T-helper 2 cell treated with Interferon-gamma antibody and Interleukin-4, amounts not matched to agents 5 μg/mL and 100 μg/mL, for 36 hours (primary cell): ENCODE measurements around the gene TOPAZ1.

Source experiments
- DNase-seq: peaks from one replicate; pipeline ENCODE4 v3.0.0; 2021; ENCODE audit warnings: low spot score
- H3K27ac Mint-ChIP-seq: one replicate; pipeline ENCODE4 v1.8.0; 2021; ENCODE audit warnings: mild to moderate bottlenecking, mixed read lengths
- H3K27me3 Mint-ChIP-seq: one replicate; pipeline ENCODE4 v1.8.0; 2021; ENCODE audit warnings: low read depth, mixed read lengths
- H3K36me3 Mint-ChIP-seq: one replicate; pipeline ENCODE4 v1.8.0; 2021; ENCODE audit warnings: low read depth, mixed read lengths
- H3K4me1 Mint-ChIP-seq: one replicate; pipeline ENCODE4 v1.8.0; 2021; ENCODE audit warnings: low read depth, mixed read lengths
- H3K4me3 Mint-ChIP-seq: one replicate; pipeline ENCODE4 v1.8.0; 2022; ENCODE audit warnings: mild to moderate bottlenecking, moderate library complexity, mixed read lengths
- H3K9me3 Mint-ChIP-seq: one replicate; pipeline ENCODE4 v1.8.0; 2021; ENCODE audit warnings: mixed read lengths

TOPAZ1 gene

DNA sequence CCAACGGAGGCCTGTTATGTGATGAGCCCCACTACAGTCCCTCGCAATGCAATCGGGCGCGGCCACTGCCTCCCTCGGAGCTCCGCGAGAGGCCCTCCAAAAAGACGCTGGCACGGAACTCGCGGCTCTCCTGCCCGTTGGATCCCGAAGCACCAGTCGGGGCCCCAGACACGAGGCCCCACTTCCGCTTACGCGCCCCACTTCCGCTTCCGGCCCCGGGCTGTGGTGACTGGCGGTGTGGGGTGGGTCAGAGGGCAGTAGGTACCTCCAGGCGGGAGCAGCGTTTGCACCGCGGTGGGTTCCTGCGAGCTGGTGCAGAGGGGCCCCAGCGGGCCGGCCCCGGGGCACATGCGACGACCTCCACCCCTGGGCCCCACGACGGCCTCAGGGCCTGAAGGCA is at the start of gene TOPAZ1:
Gene TOPAZ1 (plus strand): TSS at position 181 of the 400 bp plus-strand sequence. CDS start 168 bp downstream, at position 349.
- H3K36me3 Mint-ChIP-seq, result no peaks in the 10 kb centered on the region
- H3K4me3 Mint-ChIP-seq, result no peak within 1 kb of the TSS
- H3K4me1 Mint-ChIP-seq, result no peaks in the 10 kb centered on the region
- no peak within 1 kb of the TSS for H3K27ac Mint-ChIP-seq
- DNase-seq, result no peak
- no peaks in the 10 kb centered on the region for H3K9me3 Mint-ChIP-seq
- peaks cover 18% of the 10 kb centered on the region for H3K27me3 Mint-ChIP-seq

DNA sequence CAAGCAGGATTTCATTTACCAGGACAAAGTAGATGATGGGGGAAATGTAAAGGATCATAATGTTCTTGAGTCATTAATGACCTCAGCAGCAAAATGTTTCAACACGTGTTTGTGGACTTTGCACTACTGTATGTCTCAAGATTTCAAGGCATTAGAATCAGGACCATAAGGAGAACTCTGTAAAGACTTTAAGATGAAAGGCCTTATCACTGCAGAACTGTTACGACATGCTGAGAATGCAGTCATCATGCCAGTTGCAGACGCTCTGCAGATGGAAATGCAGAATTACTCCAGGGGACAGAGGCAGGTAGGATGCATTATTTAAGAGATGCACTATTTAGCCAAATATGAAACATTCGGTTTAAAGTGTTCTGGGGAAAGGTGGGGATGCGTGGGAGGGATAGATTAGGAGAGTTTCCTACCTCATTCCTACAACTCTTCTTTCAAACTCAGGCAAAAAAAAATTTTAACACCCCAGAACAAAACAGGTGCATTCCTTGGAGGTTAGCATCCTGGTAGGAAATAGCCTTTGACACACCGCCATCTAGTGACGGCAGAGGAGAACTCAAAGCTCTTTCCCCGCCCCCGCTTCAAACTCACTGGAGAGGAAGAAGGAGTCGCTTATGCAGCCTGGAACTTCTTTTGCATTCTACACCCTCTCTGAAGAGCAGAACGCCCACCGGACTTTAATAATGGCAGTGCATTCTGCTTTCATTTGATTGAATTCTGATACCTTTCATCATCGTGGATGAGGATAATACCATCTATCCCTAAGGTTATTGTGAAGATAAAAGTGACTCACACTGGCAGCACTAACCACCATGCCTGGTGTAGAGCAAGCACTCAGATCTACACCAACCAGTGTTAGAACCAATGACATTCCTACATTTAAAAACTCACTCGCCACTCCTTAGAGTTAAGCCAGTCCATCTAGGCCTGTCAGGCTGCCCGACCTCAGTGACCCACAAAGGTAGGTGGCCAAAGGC is 43.1 kb upstream of the TOPAZ1 start:
- peak; percentile 33 for DNase-seq
- Mint-ChIP-seq H3K9me3 (no peaks in the 10 kb centered on the region), H3K27ac (no peak overlapping the region), H3K36me3 (no peaks in the 10 kb centered on the region), H3K27me3 (peaks cover 4% of the 10 kb centered on the region), H3K4me3 (no peak overlapping the region), H3K4me1 (no peaks in the 10 kb centered on the region)

DNA sequence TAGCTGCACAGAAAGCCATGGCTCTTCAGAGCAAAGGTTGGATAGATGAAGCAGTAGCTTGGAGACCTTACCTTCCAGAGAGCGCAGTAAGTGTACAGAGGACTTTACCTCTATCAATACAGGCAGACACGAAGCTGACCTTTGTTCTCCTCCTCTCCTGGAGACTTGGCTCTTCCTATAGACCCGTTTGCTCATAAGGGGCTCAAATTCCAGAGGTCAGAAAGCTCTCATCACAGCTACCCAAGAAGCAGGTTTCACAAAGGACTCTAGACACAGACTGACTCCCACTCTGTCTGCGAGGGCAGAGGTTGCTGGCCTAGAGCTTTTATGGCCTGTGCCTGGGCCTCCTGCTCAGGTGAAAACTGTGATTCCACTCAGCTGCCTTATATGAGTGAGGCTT is 35.4 kb upstream of the TOPAZ1 start:
- peaks cover 22% of the 10 kb centered on the region for H3K27me3 Mint-ChIP-seq
- DNase-seq, result no peak
- H3K4me1 Mint-ChIP-seq, result peaks cover 10% of the 10 kb centered on the region
- no peak overlapping the region for H3K4me3 Mint-ChIP-seq
- no peak overlapping the region for H3K27ac Mint-ChIP-seq
- no peaks in the 10 kb centered on the region for H3K9me3 Mint-ChIP-seq
- no peaks in the 10 kb centered on the region for H3K36me3 Mint-ChIP-seq

DNA sequence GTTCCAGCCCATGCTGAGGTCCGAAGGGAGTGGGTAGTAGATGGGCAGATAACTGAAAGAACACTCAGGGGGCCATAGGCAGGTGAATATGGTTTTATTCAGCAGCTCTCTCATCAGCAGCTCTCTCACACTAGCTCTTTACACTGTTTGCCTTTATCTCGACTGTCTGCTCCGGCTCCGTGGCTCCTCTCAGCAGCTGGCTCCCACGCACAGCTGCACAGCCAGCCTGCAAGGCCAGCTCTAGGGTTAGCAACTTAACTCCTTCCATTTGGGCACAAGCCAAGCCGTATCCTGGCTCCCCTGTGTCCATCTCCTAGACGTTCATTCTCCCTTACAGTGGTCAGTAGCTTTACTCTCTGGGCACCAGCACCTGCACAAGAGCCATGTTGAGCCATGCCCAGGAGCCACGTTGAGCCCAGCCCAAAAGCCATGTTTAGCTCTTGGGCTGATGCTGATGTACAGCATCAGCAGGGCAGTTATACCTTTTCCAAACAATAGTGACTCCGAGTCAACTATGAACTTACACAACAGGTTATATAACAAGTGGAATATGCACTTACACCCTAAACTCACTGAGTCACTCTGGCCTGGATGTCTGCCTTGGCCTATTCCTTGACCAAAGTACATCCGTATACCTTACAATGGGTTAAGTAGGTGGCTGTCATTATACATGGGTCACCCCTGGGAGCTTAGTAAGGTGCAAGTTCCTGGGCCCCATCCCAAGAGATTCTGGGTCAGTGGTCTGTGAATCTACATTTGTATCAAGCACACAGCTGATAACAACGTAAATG is 34.6 kb upstream of the TOPAZ1 start:
- Mint-ChIP-seq H3K4me3 (no peak overlapping the region), H3K36me3 (no peaks in the 10 kb centered on the region), H3K27me3 (peaks cover 25% of the 10 kb centered on the region), H3K27ac (no peak overlapping the region), H3K9me3 (no peaks in the 10 kb centered on the region), H3K4me1 (peaks cover 10% of the 10 kb centered on the region)
- no peak for DNase-seq

DNA sequence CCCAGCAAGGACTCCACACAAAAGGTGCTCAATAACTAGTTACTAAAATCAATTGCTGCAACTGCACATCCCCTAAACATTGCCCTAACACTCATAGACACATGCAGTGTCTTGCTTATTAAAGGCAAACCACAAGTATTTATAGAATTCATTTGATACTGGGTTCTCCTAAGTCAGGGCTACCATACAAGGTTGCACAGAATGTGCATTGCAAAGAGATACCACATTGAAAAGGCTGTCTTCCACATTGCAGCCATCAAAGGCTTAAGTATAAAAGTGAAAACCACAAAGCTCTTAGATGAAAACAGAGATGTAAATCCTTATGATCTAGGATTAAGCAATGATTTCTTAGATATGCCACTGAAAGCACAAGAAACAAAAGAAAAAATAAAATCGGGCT is 33.6 kb upstream of the TOPAZ1 start:
- DNase-seq, result no peak
- Mint-ChIP-seq H3K27me3 (peaks cover 25% of the 10 kb centered on the region), H3K36me3 (no peaks in the 10 kb centered on the region), H3K4me1 (peaks cover 10% of the 10 kb centered on the region), H3K27ac (no peak overlapping the region), H3K9me3 (no peaks in the 10 kb centered on the region), H3K4me3 (no peak overlapping the region)

DNA sequence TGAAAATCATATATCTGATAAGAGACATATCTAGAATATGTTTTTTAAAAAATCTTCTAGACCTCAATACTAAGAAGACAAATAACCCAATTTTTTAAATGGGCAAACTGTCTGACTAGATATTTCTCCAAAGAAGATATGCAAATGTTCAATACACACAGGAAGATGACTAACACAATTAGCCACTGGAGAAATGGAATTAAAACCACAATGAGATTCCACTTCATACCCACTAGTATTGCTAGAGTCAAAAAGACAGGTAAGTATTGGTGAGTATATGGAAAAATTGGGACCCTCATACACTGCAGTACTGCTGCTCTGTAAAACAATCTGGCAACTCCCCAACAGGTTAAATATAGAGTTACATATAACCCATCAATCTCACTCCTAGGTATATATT is 33.1 kb upstream of the TOPAZ1 start:
- no peaks in the 10 kb centered on the region for H3K36me3 Mint-ChIP-seq
- peaks cover 25% of the 10 kb centered on the region for H3K27me3 Mint-ChIP-seq
- DNase-seq, result no peak
- H3K4me1 Mint-ChIP-seq, result peaks cover 10% of the 10 kb centered on the region
- no peaks in the 10 kb centered on the region for H3K9me3 Mint-ChIP-seq
- H3K27ac Mint-ChIP-seq, result no peak overlapping the region
- H3K4me3 Mint-ChIP-seq, result no peak overlapping the region

DNA sequence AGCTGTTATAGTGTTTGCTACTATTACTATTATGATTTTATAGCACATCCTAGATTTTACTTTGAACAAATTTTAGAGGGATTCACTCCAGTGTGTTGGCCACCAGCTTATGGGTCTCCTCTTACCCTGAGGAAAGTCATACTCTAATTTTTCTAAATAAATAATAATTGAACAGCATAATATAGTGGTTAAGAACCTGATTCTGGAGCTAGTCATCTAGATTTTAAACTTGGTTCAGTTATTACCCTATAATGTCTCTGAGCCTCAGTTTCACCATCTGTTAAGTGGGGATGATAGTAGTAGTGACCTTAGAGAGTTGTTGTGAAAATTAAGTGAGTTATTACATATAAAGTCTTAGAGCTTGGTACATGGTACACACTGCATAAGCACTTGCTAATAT is 30.7 kb upstream of the TOPAZ1 start:
- peaks cover 10% of the 10 kb centered on the region for H3K4me1 Mint-ChIP-seq
- peaks cover 27% of the 10 kb centered on the region for H3K27me3 Mint-ChIP-seq
- H3K9me3 Mint-ChIP-seq, result peaks cover 3% of the 10 kb centered on the region
- no peaks in the 10 kb centered on the region for H3K36me3 Mint-ChIP-seq
- no peak overlapping the region for H3K4me3 Mint-ChIP-seq
- no peak overlapping the region for H3K27ac Mint-ChIP-seq
- no peak for DNase-seq

DNA sequence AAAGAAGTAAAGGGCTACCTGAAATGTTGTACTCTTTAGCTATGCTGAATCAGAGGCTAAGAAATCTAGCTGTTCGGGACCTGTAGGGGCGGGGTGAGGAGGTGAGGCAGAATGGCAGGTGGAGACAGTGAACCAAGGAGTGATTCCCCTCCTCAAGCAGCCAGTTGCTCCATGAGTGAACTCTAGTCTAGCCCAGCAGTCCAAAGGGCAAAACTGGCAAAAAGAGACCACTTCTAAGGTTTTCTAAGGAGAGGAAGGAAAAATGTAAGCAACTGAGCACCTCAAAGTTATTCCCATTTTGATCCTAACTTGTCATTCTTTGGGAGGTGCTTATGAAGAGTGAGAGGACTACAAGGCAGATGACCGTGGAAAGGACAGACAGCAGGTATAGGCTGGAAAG is 19.3 kb upstream of the TOPAZ1 start:
- H3K9me3 Mint-ChIP-seq, result no peaks in the 10 kb centered on the region
- no peak overlapping the region for H3K27ac Mint-ChIP-seq
- no peak overlapping the region for H3K4me3 Mint-ChIP-seq
- peaks cover 36% of the 10 kb centered on the region for H3K27me3 Mint-ChIP-seq
- H3K36me3 Mint-ChIP-seq, result no peaks in the 10 kb centered on the region
- DNase-seq, result no peak
- no peaks in the 10 kb centered on the region for H3K4me1 Mint-ChIP-seq

DNA sequence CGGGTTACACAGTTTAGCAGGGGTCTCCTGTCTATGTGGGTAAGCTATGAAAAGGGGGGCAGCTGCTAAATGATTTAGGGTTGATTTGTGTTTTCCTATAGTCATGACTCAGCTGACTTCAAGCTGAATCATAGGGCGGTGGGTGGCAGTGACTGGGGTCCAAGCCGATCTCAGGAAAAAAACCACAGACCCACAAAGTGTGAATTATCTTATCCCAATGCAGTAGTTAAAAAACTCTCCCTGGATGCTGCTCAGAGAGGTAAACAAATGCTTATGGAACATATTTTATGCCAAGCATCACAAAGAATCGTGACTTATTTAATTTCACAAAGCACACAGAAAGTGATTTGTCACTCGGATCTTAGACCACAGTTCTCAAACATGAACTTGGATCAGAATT is 18.4 kb upstream of the TOPAZ1 start:
- no peaks in the 10 kb centered on the region for H3K36me3 Mint-ChIP-seq
- DNase-seq, result no peak
- H3K9me3 Mint-ChIP-seq, result no peaks in the 10 kb centered on the region
- no peaks in the 10 kb centered on the region for H3K4me1 Mint-ChIP-seq
- H3K27ac Mint-ChIP-seq, result no peak overlapping the region
- H3K4me3 Mint-ChIP-seq, result no peak overlapping the region
- peaks cover 36% of the 10 kb centered on the region for H3K27me3 Mint-ChIP-seq

DNA sequence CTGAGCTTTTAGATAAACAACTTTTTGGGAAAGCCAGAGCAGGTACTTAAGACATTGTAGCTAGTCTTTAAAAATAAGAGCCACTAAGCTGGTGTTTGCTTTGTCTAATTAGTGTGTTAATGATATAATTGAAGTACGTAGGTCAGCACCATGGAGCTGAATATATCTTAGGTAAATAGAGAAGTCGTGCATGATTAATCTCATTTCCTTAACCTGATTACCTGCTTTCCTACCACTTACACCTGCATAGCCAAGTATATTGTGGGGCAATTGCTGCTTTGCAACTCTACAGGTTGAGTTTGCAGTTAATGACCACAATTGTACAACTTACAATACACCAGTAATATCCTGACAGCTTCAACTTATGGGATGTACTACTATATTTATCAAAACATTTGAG is 17.6 kb upstream of the TOPAZ1 start:
- peaks cover 36% of the 10 kb centered on the region for H3K27me3 Mint-ChIP-seq
- H3K36me3 Mint-ChIP-seq, result no peaks in the 10 kb centered on the region
- no peak overlapping the region for H3K4me3 Mint-ChIP-seq
- no peak overlapping the region for H3K27ac Mint-ChIP-seq
- no peaks in the 10 kb centered on the region for H3K4me1 Mint-ChIP-seq
- DNase-seq, result no peak
- no peaks in the 10 kb centered on the region for H3K9me3 Mint-ChIP-seq

DNA sequence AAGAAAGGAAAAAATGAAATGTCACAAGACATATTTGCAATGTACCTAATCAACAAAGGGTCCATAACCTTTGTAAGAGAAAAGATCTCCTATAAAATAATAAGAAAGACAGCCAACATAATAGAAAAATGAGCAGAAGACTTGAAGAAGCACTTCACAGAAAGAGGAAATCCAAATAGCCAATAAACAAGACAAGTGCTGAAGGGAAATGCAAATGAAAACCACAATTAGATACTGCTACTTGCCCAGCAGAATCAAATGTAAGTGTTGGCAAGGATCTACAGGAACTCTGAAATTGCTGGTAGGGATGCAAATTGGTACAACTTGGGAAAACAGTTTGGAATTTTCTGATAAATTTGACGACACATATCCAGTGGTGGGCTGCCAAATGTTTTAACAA is 15.1 kb upstream of the TOPAZ1 start:
- no peak for DNase-seq
- Mint-ChIP-seq H3K4me3 (no peak overlapping the region), H3K4me1 (no peaks in the 10 kb centered on the region), H3K27ac (no peak overlapping the region), H3K9me3 (no peaks in the 10 kb centered on the region), H3K27me3 (peaks cover 33% of the 10 kb centered on the region), H3K36me3 (no peaks in the 10 kb centered on the region)

DNA sequence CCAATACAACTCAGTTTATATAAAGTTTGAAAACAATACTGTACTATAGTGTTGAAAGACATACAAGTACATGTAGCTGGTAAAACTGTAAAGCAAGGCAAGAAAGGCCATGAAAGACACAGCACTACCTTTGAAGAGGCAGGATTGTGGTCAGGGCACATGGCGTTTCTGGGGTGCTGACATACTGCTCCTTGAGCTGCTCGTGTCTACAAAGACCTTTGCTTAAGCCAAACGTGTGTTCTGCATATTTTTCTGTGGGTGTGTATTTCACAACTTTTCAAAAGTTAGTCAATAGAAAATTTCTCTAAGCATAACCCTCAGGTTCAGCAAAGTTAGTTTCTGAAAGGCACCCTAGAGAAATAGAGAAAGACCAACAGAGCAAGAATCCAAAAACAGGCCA is 14.1 kb upstream of the TOPAZ1 start:
- Mint-ChIP-seq H3K27me3 (peaks cover 28% of the 10 kb centered on the region), H3K27ac (no peak overlapping the region), H3K36me3 (no peaks in the 10 kb centered on the region), H3K4me3 (no peak overlapping the region), H3K4me1 (no peaks in the 10 kb centered on the region), H3K9me3 (no peaks in the 10 kb centered on the region)
- no peak for DNase-seq

DNA sequence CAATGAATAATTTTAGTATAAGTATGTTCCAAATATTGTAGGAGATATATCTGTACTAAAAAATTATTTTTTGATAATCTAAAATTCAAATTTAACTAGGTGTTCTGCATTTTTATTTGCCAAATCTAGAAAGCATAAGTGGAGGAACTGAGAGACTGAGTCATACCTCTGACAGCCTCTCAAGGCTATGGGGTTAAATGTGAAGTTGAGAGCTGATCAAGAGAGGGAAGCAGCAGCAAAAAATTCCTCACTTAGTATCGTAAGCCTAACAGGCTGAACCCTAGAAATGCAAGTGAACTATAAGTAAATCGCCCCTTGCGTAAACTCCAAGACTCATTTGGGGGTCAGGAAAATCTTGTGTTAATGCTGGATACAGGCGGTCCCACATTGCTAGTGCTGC is 12.8 kb upstream of the TOPAZ1 start:
- Mint-ChIP-seq H3K9me3 (no peaks in the 10 kb centered on the region), H3K36me3 (no peaks in the 10 kb centered on the region), H3K4me1 (no peaks in the 10 kb centered on the region), H3K27me3 (peaks cover 18% of the 10 kb centered on the region), H3K27ac (no peak overlapping the region), H3K4me3 (no peak overlapping the region)
- DNase-seq, result no peak

DNA sequence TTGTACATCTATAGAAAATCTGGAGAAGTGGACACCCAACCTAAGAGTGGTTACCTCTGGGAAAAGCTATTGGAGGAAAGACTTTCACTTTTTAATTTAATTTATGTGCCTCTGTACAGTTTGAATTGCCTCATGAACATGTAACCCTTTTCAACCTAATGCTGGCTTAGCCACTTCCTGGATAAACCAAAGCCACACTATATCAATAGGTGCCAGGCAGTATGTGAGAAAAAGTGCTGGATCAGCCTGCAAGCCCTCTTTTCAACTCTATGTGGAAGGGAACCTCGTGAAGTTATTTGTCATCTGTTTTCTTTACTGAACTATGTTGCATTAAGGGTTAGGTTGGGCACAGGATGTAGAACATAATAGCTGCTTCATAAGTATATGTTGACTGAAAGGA is 9.3 kb upstream of the TOPAZ1 start:
- peaks cover 3% of the 10 kb centered on the region for H3K4me1 Mint-ChIP-seq
- no peaks in the 10 kb centered on the region for H3K36me3 Mint-ChIP-seq
- H3K4me3 Mint-ChIP-seq, result no peak overlapping the region
- H3K27ac Mint-ChIP-seq, result no peak overlapping the region
- H3K9me3 Mint-ChIP-seq, result no peaks in the 10 kb centered on the region
- DNase-seq, result no peak
- H3K27me3 Mint-ChIP-seq, result peaks cover 9% of the 10 kb centered on the region
